NK-92 treated with Interleukin-12 subunit alpha and Interleukin-12 subunit beta, amount 100 ng/mL, for 24 hours (cell line): ENCODE results near the gene TRAK1.

Source experiments
- DNase-seq: peaks from one replicate; lab custom pipeline; 2025; lab: John Stamatoyannopoulos, UW

Gene TRAK1

GRCh38 chr3:42209917-42210316, 118.8 kb downstream of the TRAK1 start:
- no peak for DNase-seq

GRCh38 chr3:42210726-42211125, 119.6 kb downstream of the TRAK1 start:
- DNase-seq = no peak

GRCh38 chr3:42213417-42213816, 122.3 kb downstream of the TRAK1 start:
- no peak for DNase-seq

- no peak for DNase-seq
Observed at GRCh38 chr3:42214064-42214463, 122.9 kb downstream of the TRAK1 start.

- DNase-seq = no peak
Observed at GRCh38 chr3:42214565-42215283, 123.6 kb downstream of the TRAK1 start.

- DNase-seq = no peak
Observed at GRCh38 chr3:42216302-42216701, 125.1 kb downstream of the TRAK1 start.

- DNase-seq = no peak
Observed at GRCh38 chr3:42216931-42217333, 125.8 kb downstream of the TRAK1 start.

GRCh38 chr3:42220436-42221121, 129.4 kb downstream of the TRAK1 start:
- no peak for DNase-seq

GRCh38 chr3:42222942-42223693, 132.0 kb downstream of the TRAK1 start:
- no peak for DNase-seq

GRCh38 chr3:42224178-42224577, 133.0 kb downstream of the TRAK1 start:
- no peak for DNase-seq

- no peak for DNase-seq
Observed at GRCh38 chr3:42224658-42225421, 133.7 kb downstream of the TRAK1 start.

- no peak for DNase-seq
Observed at GRCh38 chr3:42225486-42226363, 134.6 kb downstream of the TRAK1 start.

GRCh38 chr3:42226470-42227425, 135.6 kb downstream of the TRAK1 start:
- DNase-seq = no peak

GRCh38 chr3:42228796-42229195, 137.6 kb downstream of the TRAK1 start:
- DNase-seq = no peak

- no peak for DNase-seq
Observed at GRCh38 chr3:42229266-42229941, 138.2 kb downstream of the TRAK1 start.

GRCh38 chr3:42229942-42230688, 139.0 kb downstream of the TRAK1 start:
- no peak for DNase-seq

- no peak for DNase-seq
Observed at GRCh38 chr3:42230860-42231259, 139.7 kb downstream of the TRAK1 start.

- DNase-seq = no peak
Observed at GRCh38 chr3:42235532-42235931, 144.4 kb downstream of the TRAK1 start.

GRCh38 chr3:42236611-42237010, 145.5 kb downstream of the TRAK1 start:
- DNase-seq = no peak
